Measurements from ENCODE around the gene VAV2. TPM values are rescaled to one million over a fixed set of nuclear protein-coding genes. Genes with fewer than 3 reads are reported as not detected.

Gene VAV2
- total and polyA plus RNA-seq, 9 of the 15 experiments (the other 6 are each of a cell fraction or from before 2014, with no cell fraction given) = 0.01 to 2.7 (median 1.0) TPM; not detected in 1

GRCh38 chr9:133855802-133856521 lies 136.2 kb downstream of the VAV2 start (continued):
- TF ChIP-seq ZSCAN29 (IDR thresholded peaks at IDR 0.05) (no peak), MYC (IDR thresholded peaks at IDR 0.05; ENCODE audit: low read depth, low read length) (no peak), MYC (CRISPR knock-in tag; IDR thresholded peaks at IDR 0.05; ENCODE audit: borderline replicate concordance, low read depth) (no peak), L3MBTL2 (IDR thresholded peaks at IDR 0.05) (peak; percentile 79), ELF2 (CRISPR knock-in tag; IDR thresholded peaks at IDR 0.05) (no peak), PRDM10 (IDR thresholded peaks at IDR 0.05; ENCODE audit: partially characterized antibody) (peak; percentile 27), USF1 (CRISPR knock-in tag; IDR thresholded peaks at IDR 0.05) (peak; percentile 76), CREB1 (IDR thresholded peaks at IDR 0.05) (no peak), CREB1 (CRISPR knock-in tag; IDR thresholded peaks at IDR 0.05) (0 out of 2 replicates have a peak, but pooled peaks have one; percentile 12)

All from K562 (cell line).